ENCODE results near the gene FMNL2.

GRCh38 chr2:152445375-152445774 lies 110.4 kb downstream of the FMNL2 start:
- TF ChIP-seq CTCF (IDR thresholded peaks at IDR 0.05) (no peak), POLR2A (IDR thresholded peaks at IDR 0.05) (no peak)

All from thyroid gland (tissue), 4 donors.